Endothelial cell of umbilical vein (primary cell): ENCODE results near the gene ATG101. TPM values are rescaled to one million over a fixed set of nuclear protein-coding genes. Genes with fewer than 3 reads are reported as not detected.

ENCODE experiments used
- BruUV-seq: library from RNA; stranded (reverse); fragments of 400-500 nt; replicated peaks from 2 replicates; lab custom pipeline; 2021; lab: Mats Ljungman, UMichigan
- CTCF ChIA-PET: fragments of 300-600, 350-600 bp; sonication (Branson Sonifier 250); formaldehyde crosslinking; loops from one replicate; lab custom pipeline; 2021; ENCODE audit warnings: antibody characterized with exemption, inconsistent platforms; lab: Charles Lee
- POLR2A ChIA-PET: fragments of 300-600, 350-600 bp; sonication (Branson Sonifier 250); formaldehyde crosslinking; loops from one replicate; lab custom pipeline; 2021; ENCODE audit warnings: antibody characterized with exemption, inconsistent platforms; lab: Charles Lee
- DNase-seq: peaks from one replicate; pipeline ENCODE4 v3.0.0-alpha.2; 2011; ENCODE audit warnings: low read depth, low spot score
- FAIRE-seq: peaks from 2 replicates; lab custom pipeline; 2011; peaks lifted over from hg19 to GRCh38; lab: Jason Lieb, UNC
- H2AFZ ChIP-seq: 2 replicates; pipeline ENCODE4 v1.6.0; 2012; ENCODE audit warnings: low read depth, low read length, control low read depth, inconsistent platforms
- H3K27ac ChIP-seq: 2 replicates; pipeline ENCODE4 v1.5.1; 2011; ENCODE audit warnings: low read depth, mild to moderate bottlenecking, control low read depth, low read length, moderate library complexity; ENCODE audit not compliant: insufficient read depth
- H3K27me3 ChIP-seq, 2 experiments: 2 replicates each; pipeline versions ENCODE4 v1.6.0 to v1.6.1; 2011; ENCODE audit warnings: low read length in 2 of 2, mixed read lengths in 1 of 2; ENCODE audit not compliant: control insufficient read depth in 2 of 2, insufficient read depth in 2 of 2
- H3K36me3 ChIP-seq, 2 experiments: 2 replicates in 1 of 2; 3 replicates in 1 of 2; pipeline ENCODE4 v1.5.1; 2011; ENCODE audit warnings: low read length in 2 of 2, mild to moderate bottlenecking in 1 of 2, moderate library complexity in 1 of 2; ENCODE audit not compliant: control insufficient read depth in 2 of 2, insufficient read depth in 2 of 2; ENCODE audit errors: extremely low read depth in 1 of 2
- H3K4me1 ChIP-seq: 3 replicates; pipeline ENCODE4 v1.5.1; 2011; ENCODE audit warnings: mild to moderate bottlenecking, low read length; ENCODE audit not compliant: control insufficient read depth, insufficient read depth; ENCODE audit errors: extremely low read depth
- H3K4me2 ChIP-seq: 2 replicates; pipeline ENCODE4 v1.6.1; 2011; ENCODE audit warnings: low read length, control low read depth, mixed read lengths; ENCODE audit not compliant: insufficient read depth
- H3K4me3 ChIP-seq, 3 experiments: fragments of 200-600 bp in 1 of 3; sonication (generic), shearing (Covaris generic) in 1 of 3; replicated peaks in 1 of 3; 2 replicates each; pipeline ENCODE4 v1.5.1; 2011 to 2016; ENCODE audit warnings: control low read depth in 3 of 3, low read length in 3 of 3, mild to moderate bottlenecking in 2 of 3, inconsistent platforms in 1 of 3, low read depth in 1 of 3, moderate library complexity in 1 of 3; ENCODE audit not compliant: insufficient read depth in 1 of 3
- H3K79me2 ChIP-seq: 2 replicates; pipeline ENCODE4 v1.6.0; 2012; ENCODE audit warnings: low read length, inconsistent platforms; ENCODE audit not compliant: control insufficient read depth, insufficient read depth
- H3K9ac ChIP-seq: replicated peaks from 2 replicates; pipeline ENCODE3; 2011; ENCODE audit warnings: low read length, control low read depth; ENCODE audit not compliant: insufficient read depth; ENCODE audit errors: extremely low read depth
- H3K9me1 ChIP-seq: replicated peaks from 3 replicates; pipeline ENCODE4 v1.6.0; 2011; ENCODE audit warnings: mild to moderate bottlenecking, low read length; ENCODE audit not compliant: control insufficient read depth, insufficient read depth; ENCODE audit errors: extremely low read depth
- H3K9me3 ChIP-seq: replicated peaks from 2 replicates; pipeline ENCODE4 v1.5.1; 2012; ENCODE audit warnings: low read length, inconsistent platforms; ENCODE audit not compliant: control insufficient read depth, insufficient read depth
- H4K20me1 ChIP-seq: replicated peaks from 2 replicates; pipeline ENCODE3; 2011; ENCODE audit warnings: mild to moderate bottlenecking, low read length; ENCODE audit not compliant: control insufficient read depth, insufficient read depth; ENCODE audit errors: extremely low read depth
- EZH2 ChIP-seq: IDR thresholded peaks from 2 replicates; pipeline ENCODE4 v1.6.1; 2012; ENCODE audit warnings: borderline replicate concordance, low read depth, mild to moderate bottlenecking, moderate library complexity, low read length, inconsistent platforms; ENCODE audit not compliant: severe bottlenecking
- FOS ChIP-seq: IDR thresholded peaks from 2 replicates; pipeline ENCODE4 v1.6.1; 2011; ENCODE audit warnings: mild to moderate bottlenecking, low read length, moderate library complexity, borderline replicate concordance; ENCODE audit not compliant: insufficient read depth
- GATA2 ChIP-seq: IDR thresholded peaks from 2 replicates; pipeline ENCODE4 v1.7.0; 2011; ENCODE audit warnings: low read depth, mild to moderate bottlenecking, moderate library complexity, mixed read lengths, low read length; ENCODE audit not compliant: insufficient read length, insufficient read depth
- JUN ChIP-seq: IDR thresholded peaks from 2 replicates; pipeline ENCODE4 v1.6.1; 2011; ENCODE audit warnings: borderline replicate concordance, low read depth; ENCODE audit not compliant: insufficient read length, insufficient read depth
- MYC ChIP-seq: IDR thresholded peaks from one replicate; pipeline ENCODE4 v1.6.1; 2011; ENCODE audit warnings: mild to moderate bottlenecking, low read depth, low read length
- POLR2A ChIP-seq: IDR thresholded peaks from 2 replicates; pipeline ENCODE4 v1.6.1; 2012; ENCODE audit warnings: low read depth, mild to moderate bottlenecking, control low read depth, low read length
- POLR2AphosphoS5 ChIP-seq: IDR thresholded peaks from 2 replicates; pipeline ENCODE4 v1.6.1; 2012; ENCODE audit warnings: low read depth, mild to moderate bottlenecking, control low read depth, low read length, moderate library complexity; ENCODE audit not compliant: insufficient read depth
- dilution Hi-C: fragments of 300-500 bp; cut with MboI; formaldehyde crosslinking; loops from one replicate; pipeline ENCODE4 v1.15.0; 2019; ENCODE audit warnings: low sequenced_read_pairs; ENCODE audit not compliant: extremely low pct_ligation_motif_present
- intact Hi-C: fragments of 100-400 bp; cut with micrococcal nuclease; formaldehyde crosslinking; loops from one replicate; pipeline ENCODE4 v1.10.0; 2022
- polyA plus RNA-seq, 4 experiments: library from polyadenylated mRNA; depleted of rRNA in 3 of 4; stranded (reverse) in 3 of 4; unstranded in 1 of 4; fragments of >200 nt; gene quantifications; 2 replicates each; pipeline versions ENCODE4 v1.2.1 to v1.2.3, GENCODE V29; 2011 to 2012; ENCODE audit warnings: missing spikeins in 1 of 4
- total RNA-seq: library from RNA; stranded (reverse); gene quantifications from 2 replicates; pipeline ENCODE4 v1.2.3, GENCODE V29; 2021
- TF ChIP-seq, protein P1 (sequence below): IDR thresholded peaks from 2 replicates; pipeline ENCODE4 v1.6.1; 2011; ENCODE audit not compliant: insufficient read depth, insufficient read length
- TF ChIP-seq, protein P2 (sequence below), 2 donors: IDR thresholded peaks; 1 replicate in 1 of 2; 2 replicates in 1 of 2; pipeline ENCODE4 v1.5.1; 2011; ENCODE audit warnings: low read length in 2 of 2, mild to moderate bottlenecking in 2 of 2, moderate library complexity in 2 of 2, control low read depth in 1 of 2, inconsistent platforms in 1 of 2, low read depth in 1 of 2; ENCODE audit not compliant: insufficient read depth in 1 of 2; ENCODE audit errors: extremely low read depth in 1 of 2

Gene ATG101
- total and polyA plus RNA-seq, 2 donors (not counting 3 experiments of a cell fraction or from before 2014, with no cell fraction given): 41.6 to 78.4 TPM

DNA sequence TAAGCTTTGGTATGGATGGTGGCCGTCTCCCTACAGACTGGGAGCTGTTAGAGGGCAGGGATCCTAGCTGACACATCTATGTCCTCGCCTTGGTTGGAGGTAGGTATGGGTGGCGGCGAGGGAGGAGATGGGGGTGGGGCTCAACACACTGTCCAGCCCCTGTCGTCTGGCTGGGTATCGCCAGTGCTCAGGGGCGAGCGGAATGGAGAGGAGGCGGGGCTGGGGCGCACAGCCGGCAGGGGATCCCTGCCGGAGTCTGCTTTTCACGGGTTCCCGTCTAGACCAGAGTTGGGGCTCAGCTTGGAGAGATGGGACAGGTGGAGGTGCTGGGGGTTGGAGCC lies 47.0 kb upstream of the ATG101 start:
- peak overlapping the region; percentile 87 for H3K9ac ChIP-seq
- H2AFZ ChIP-seq: peak overlapping the region; percentile 43
- BruUV-seq: TSS peak; percentile 55
- dilution Hi-C loops: no loop called here
- no peaks in the 10 kb centered on the region for H3K9me1 ChIP-seq
- peak overlapping the region in 2 of 3 experiments; percentile 7 to 43 for H3K4me3 ChIP-seq
- H3K36me3 ChIP-seq: no peaks in the 10 kb centered on the region
- no peaks in the 10 kb centered on the region for H3K9me3 ChIP-seq
- no peaks in the 10 kb centered on the region for H3K27me3 ChIP-seq
- CTCF ChIA-PET: interaction anchor here (0.7 to 13.1 kb wide), 18 partner anchors 10 to 857 kb away, joined by 3 to 946 read pairs (median 4); partner anchors contain the start of genes ACVRL1, ATG101, NR4A1 and TAMALIN
- FAIRE-seq (no peak), DNase-seq (no peak)
- TF ChIP-seq FOS: no peak
- no peak for TF ChIP-seq POLR2A
- TF ChIP-seq, protein P1, sequence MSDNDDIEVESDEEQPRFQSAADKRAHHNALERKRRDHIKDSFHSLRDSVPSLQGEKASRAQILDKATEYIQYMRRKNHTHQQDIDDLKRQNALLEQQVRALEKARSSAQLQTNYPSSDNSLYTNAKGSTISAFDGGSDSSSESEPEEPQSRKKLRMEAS: no peak
- no peak for TF ChIP-seq EZH2
- TF ChIP-seq, protein P2, sequence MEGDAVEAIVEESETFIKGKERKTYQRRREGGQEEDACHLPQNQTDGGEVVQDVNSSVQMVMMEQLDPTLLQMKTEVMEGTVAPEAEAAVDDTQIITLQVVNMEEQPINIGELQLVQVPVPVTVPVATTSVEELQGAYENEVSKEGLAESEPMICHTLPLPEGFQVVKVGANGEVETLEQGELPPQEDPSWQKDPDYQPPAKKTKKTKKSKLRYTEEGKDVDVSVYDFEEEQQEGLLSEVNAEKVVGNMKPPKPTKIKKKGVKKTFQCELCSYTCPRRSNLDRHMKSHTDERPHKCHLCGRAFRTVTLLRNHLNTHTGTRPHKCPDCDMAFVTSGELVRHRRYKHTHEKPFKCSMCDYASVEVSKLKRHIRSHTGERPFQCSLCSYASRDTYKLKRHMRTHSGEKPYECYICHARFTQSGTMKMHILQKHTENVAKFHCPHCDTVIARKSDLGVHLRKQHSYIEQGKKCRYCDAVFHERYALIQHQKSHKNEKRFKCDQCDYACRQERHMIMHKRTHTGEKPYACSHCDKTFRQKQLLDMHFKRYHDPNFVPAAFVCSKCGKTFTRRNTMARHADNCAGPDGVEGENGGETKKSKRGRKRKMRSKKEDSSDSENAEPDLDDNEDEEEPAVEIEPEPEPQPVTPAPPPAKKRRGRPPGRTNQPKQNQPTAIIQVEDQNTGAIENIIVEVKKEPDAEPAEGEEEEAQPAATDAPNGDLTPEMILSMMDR (IDR thresholded peaks at IDR 0.05; ENCODE audit: extremely low read depth in 1 of 2, insufficient read depth in 1 of 2, low read depth in 1 of 2, low read length in 2 of 2): no peak
- TF ChIP-seq MYC: no peak
- TF ChIP-seq GATA2: no peak
- no peak for TF ChIP-seq POLR2AphosphoS5
- no peak for TF ChIP-seq JUN
- no peaks in the 10 kb centered on the region for H4K20me1 ChIP-seq
- intact Hi-C loops: loop anchor here (1.0 kb wide), 2 partner anchors 30 to 97 kb away; no protein-coding TSS in a partner anchor
- H3K79me2 ChIP-seq: no peaks in the 10 kb centered on the region
- H3K4me1 ChIP-seq: peaks cover 31% of the 10 kb centered on the region
- peak overlapping the region; percentile 94 for H3K27ac ChIP-seq
- peak overlapping the region; percentile 4 for H3K4me2 ChIP-seq
- POLR2A ChIA-PET: interaction anchor here (0.6 to 12.4 kb wide), 4 partner anchors 13 to 100 kb away, joined by 3 to 221 read pairs (median 6); partner anchors contain the start of gene TAMALIN
